ENCODE data around the gene MCL1. TPM values are rescaled to one million over a fixed set of nuclear protein-coding genes. Genes with fewer than 3 reads are reported as not detected.

Gene MCL1
- total and polyA plus RNA-seq, 2 experiments from 2014 or later: 55.3 to 244 TPM

DNA sequence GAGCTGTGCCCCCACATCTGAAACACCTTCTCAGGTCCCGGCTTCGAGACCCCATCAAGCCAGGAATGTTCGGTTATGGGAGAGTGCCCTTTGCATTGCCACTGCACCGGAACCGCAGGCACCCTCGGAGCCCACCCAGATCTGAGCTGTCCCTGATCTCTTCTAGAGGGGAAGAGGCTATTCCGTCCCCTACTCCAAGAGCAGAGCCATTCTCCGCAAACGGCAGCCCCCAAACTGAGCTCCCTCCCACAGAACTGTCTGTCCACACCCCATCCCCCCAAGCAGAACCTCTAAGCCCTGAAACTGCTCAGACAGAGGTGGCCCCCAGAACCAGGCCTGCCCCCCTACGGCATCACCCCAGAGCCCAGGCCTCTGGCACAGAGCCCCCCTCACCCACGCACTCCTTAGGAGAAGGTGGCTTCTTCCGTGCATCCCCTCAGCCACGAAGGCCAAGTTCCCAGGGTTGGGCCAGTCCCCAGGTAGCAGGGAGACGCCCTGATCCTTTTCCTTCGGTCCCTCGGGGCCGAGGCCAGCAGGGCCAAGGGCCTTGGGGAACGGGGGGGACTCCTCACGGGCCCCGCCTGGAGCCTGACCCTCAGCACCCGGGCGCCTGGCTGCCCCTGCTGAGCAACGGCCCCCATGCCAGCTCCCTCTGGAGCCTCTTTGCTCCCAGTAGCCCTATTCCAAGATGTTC, 25.9 kb downstream of the MCL1 start:
- Histone ChIP-seq H3K9me2 (ENCODE audit: insufficient read depth) (no peaks in the 10 kb centered on the region), H3K4me3 (no peak overlapping the region), H4K20me1 (replicated peaks; ENCODE audit: insufficient read depth) (no peaks in the 10 kb centered on the region), H3K27ac (ENCODE audit: low read depth) (no peak overlapping the region), H3K4me1 (ENCODE audit: insufficient read depth) (peaks cover 15% of the 10 kb centered on the region; the same call in 1 of the 2 replicates), H3F3A (replicated peaks; ENCODE audit: low read depth) (peaks cover 1% of the 10 kb centered on the region), H2AFZ (no peak overlapping the region), H3K79me2 (replicated peaks; ENCODE audit: insufficient read depth) (no peaks in the 10 kb centered on the region), H3K27me3 (ENCODE audit: insufficient read depth) (peaks cover 10% of the 10 kb centered on the region), H3K36me3 (ENCODE audit: insufficient read depth) (no peaks in the 10 kb centered on the region), H3K4me2 (no peak overlapping the region)
- peaks cover 13% of the 10 kb centered on the region for H3K27me3 Mint-ChIP-seq (ENCODE audit: insufficient read depth, low read depth, poor library complexity)
- no peak overlapping the region for H3K27ac Mint-ChIP-seq
- no peaks in the 10 kb centered on the region for H3K9me3 Mint-ChIP-seq
- DNase-seq (ENCODE audit: low spot score): no peak
- no peak overlapping the region for H3K4me3 Mint-ChIP-seq
- no peak for TF ChIP-seq ZNF114 (CRISPR knock-in tag; IDR thresholded peaks at IDR 0.05)
- TF ChIP-seq REST (IDR thresholded peaks at IDR 0.05; ENCODE audit: unreplicated experiment): no peak
- TF ChIP-seq, protein P1, sequence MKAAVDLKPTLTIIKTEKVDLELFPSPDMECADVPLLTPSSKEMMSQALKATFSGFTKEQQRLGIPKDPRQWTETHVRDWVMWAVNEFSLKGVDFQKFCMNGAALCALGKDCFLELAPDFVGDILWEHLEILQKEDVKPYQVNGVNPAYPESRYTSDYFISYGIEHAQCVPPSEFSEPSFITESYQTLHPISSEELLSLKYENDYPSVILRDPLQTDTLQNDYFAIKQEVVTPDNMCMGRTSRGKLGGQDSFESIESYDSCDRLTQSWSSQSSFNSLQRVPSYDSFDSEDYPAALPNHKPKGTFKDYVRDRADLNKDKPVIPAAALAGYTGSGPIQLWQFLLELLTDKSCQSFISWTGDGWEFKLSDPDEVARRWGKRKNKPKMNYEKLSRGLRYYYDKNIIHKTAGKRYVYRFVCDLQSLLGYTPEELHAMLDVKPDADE (IDR thresholded peaks at IDR 0.05): no peak
- TF ChIP-seq EZH2phosphoT487 (IDR thresholded peaks at IDR 0.05; ENCODE audit: unreplicated experiment): no peak
- TF ChIP-seq EZH2 (IDR thresholded peaks at IDR 0.05; ENCODE audit: low read depth, unreplicated experiment): no peak
- TF ChIP-seq, protein P2, sequence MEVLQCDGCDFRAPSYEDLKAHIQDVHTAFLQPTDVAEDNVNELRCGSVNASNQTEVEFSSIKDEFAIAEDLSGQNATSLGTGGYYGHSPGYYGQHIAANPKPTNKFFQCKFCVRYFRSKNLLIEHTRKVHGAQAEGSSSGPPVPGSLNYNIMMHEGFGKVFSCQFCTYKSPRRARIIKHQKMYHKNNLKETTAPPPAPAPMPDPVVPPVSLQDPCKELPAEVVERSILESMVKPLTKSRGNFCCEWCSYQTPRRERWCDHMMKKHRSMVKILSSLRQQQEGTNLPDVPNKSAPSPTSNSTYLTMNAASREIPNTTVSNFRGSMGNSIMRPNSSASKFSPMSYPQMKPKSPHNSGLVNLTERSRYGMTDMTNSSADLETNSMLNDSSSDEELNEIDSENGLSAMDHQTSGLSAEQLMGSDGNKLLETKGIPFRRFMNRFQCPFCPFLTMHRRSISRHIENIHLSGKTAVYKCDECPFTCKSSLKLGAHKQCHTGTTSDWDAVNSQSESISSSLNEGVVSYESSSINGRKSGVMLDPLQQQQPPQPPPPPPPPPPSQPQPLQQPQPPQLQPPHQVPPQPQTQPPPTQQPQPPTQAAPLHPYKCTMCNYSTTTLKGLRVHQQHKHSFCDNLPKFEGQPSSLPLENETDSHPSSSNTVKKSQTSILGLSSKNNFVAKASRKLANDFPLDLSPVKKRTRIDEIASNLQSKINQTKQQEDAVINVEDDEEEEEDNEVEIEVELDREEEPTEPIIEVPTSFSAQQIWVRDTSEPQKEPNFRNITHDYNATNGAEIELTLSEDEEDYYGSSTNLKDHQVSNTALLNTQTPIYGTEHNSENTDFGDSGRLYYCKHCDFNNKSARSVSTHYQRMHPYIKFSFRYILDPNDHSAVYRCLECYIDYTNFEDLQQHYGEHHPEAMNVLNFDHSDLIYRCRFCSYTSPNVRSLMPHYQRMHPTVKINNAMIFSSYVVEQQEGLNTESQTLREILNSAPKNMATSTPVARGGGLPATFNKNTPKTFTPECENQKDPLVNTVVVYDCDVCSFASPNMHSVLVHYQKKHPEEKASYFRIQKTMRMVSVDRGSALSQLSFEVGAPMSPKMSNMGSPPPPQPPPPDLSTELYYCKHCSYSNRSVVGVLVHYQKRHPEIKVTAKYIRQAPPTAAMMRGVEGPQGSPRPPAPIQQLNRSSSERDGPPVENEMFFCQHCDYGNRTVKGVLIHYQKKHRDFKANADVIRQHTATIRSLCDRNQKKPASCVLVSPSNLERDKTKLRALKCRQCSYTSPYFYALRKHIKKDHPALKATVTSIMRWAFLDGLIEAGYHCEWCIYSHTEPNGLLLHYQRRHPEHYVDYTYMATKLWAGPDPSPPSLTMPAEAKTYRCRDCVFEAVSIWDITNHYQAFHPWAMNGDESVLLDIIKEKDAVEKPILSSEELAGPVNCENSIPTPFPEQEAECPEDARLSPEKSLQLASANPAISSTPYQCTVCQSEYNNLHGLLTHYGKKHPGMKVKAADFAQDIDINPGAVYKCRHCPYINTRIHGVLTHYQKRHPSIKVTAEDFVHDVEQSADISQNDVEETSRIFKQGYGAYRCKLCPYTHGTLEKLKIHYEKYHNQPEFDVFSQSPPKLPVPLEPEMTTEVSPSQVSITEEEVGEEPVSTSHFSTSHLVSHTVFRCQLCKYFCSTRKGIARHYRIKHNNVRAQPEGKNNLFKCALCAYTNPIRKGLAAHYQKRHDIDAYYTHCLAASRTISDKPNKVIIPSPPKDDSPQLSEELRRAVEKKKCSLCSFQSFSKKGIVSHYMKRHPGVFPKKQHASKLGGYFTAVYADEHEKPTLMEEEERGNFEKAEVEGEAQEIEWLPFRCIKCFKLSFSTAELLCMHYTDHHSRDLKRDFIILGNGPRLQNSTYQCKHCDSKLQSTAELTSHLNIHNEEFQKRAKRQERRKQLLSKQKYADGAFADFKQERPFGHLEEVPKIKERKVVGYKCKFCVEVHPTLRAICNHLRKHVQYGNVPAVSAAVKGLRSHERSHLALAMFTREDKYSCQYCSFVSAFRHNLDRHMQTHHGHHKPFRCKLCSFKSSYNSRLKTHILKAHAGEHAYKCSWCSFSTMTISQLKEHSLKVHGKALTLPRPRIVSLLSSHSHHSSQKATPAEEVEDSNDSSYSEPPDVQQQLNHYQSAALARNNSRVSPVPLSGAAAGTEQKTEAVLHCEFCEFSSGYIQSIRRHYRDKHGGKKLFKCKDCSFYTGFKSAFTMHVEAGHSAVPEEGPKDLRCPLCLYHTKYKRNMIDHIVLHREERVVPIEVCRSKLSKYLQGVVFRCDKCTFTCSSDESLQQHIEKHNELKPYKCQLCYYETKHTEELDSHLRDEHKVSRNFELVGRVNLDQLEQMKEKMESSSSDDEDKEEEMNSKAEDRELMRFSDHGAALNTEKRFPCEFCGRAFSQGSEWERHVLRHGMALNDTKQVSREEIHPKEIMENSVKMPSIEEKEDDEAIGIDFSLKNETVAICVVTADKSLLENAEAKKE (CRISPR knock-in tag; IDR thresholded peaks at IDR 0.05): no peak
- no peak for TF ChIP-seq STAT1 (IDR thresholded peaks at IDR 0.05; ENCODE audit: unreplicated experiment)
- TF ChIP-seq JUNB (IDR thresholded peaks at IDR 0.05; ENCODE audit: unreplicated experiment): no peak
- TF ChIP-seq NANOG (IDR thresholded peaks at IDR 0.05; ENCODE audit: borderline replicate concordance): no peak
- TF ChIP-seq POLR2AphosphoS5 (IDR thresholded peaks at IDR 0.05; ENCODE audit: low read depth): no peak
- no peak for TF ChIP-seq CREB1 (CRISPR knock-in tag; IDR thresholded peaks at IDR 0.05; ENCODE audit: low read depth)
- TF ChIP-seq, protein P3, sequence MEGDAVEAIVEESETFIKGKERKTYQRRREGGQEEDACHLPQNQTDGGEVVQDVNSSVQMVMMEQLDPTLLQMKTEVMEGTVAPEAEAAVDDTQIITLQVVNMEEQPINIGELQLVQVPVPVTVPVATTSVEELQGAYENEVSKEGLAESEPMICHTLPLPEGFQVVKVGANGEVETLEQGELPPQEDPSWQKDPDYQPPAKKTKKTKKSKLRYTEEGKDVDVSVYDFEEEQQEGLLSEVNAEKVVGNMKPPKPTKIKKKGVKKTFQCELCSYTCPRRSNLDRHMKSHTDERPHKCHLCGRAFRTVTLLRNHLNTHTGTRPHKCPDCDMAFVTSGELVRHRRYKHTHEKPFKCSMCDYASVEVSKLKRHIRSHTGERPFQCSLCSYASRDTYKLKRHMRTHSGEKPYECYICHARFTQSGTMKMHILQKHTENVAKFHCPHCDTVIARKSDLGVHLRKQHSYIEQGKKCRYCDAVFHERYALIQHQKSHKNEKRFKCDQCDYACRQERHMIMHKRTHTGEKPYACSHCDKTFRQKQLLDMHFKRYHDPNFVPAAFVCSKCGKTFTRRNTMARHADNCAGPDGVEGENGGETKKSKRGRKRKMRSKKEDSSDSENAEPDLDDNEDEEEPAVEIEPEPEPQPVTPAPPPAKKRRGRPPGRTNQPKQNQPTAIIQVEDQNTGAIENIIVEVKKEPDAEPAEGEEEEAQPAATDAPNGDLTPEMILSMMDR (conservative IDR thresholded peaks at IDR 0.05; ENCODE audit: low read depth in 2 of 2): no peak
- no peak for TF ChIP-seq ZNF331 (CRISPR knock-in tag; IDR thresholded peaks at IDR 0.05; ENCODE audit: low read depth)
- no peak for ATAC-seq
- peaks cover 34% of the 10 kb centered on the region for H3K4me1 Mint-ChIP-seq
- no peaks in the 10 kb centered on the region; the same call in 2 of the 3 replicates for H3K36me3 Mint-ChIP-seq (ENCODE audit: low read depth)

Measured in GM23338 (cell line).